ENCODE results near the gene SLC35B1. TPM values are rescaled to one million over a fixed set of nuclear protein-coding genes. Genes with fewer than 3 reads are reported as not detected.
"Not testable (repeated sequence)": the region's sequence is repeated elsewhere in the genome, so short reads cannot be mapped to it uniquely, and the experiment has no call there.

Gene SLC35B1
- total RNA-seq, 1 experiment from 2014 or later, result 104 TPM

GRCh38 chr17:49727380-49727779 is 19.6 kb upstream of the SLC35B1 start:
- Histone ChIP-seq H3K27ac (ENCODE audit: low read depth, low read length, poor library complexity, severe bottlenecking) (no peak overlapping the region), H3K4me1 (ENCODE audit: insufficient read depth, low read length, poor library complexity, severe bottlenecking) (no peaks in the 10 kb centered on the region), H3K27me3 (replicated peaks; ENCODE audit: insufficient read depth, low read depth, low read length, poor library complexity) (no peaks in the 10 kb centered on the region), H3K9me3 (ENCODE audit: low read depth, low read length, poor library complexity, severe bottlenecking) (no peaks in the 10 kb centered on the region), H3K36me3 (ENCODE audit: insufficient read depth, low read length, poor library complexity, severe bottlenecking) (no peaks in the 10 kb centered on the region), H3K4me3 (ENCODE audit: low read depth, low read length, poor library complexity, severe bottlenecking) (no peak overlapping the region)
- intact Hi-C loops (cut with micrococcal nuclease; ENCODE audit: unreplicated experiment), result no loop called here
- DNase-seq (ENCODE audit: low spot score), result no peak
- no peak for TF ChIP-seq CTCF (conservative IDR thresholded peaks at IDR 0.05; ENCODE audit: low read depth, low read length)
- TF ChIP-seq EZH2 (IDR thresholded peaks at IDR 0.05; ENCODE audit: borderline replicate concordance, low read depth, low read length, poor library complexity, severe bottlenecking), result no peak
- BruUV-seq (replicated peaks), result no TSS peak
- ChIA-PET POLR2A (ENCODE audit: low non-redundant PET) (no interaction called here), CTCF (no interaction called here)

- TF ChIP-seq EZH2 (IDR thresholded peaks at IDR 0.05; ENCODE audit: borderline replicate concordance, low read depth, low read length, poor library complexity, severe bottlenecking) (no peak), CTCF (conservative IDR thresholded peaks at IDR 0.05; ENCODE audit: low read depth, low read length) (no peak)
- BruUV-seq (replicated peaks), result no TSS peak
- ChIA-PET POLR2A (ENCODE audit: low non-redundant PET) (no interaction called here), CTCF (no interaction called here)
- no peaks in the 10 kb centered on the region for H3K27me3 ChIP-seq (replicated peaks; ENCODE audit: insufficient read depth, low read depth, low read length, poor library complexity)
- H3K4me3 ChIP-seq (ENCODE audit: low read depth, low read length, poor library complexity, severe bottlenecking), result no peak overlapping the region
- no peaks in the 10 kb centered on the region for H3K4me1 ChIP-seq (ENCODE audit: insufficient read depth, low read length, poor library complexity, severe bottlenecking)
- no peak for DNase-seq (ENCODE audit: low spot score)
- no peak overlapping the region for H3K27ac ChIP-seq (ENCODE audit: low read depth, low read length, poor library complexity, severe bottlenecking)
- intact Hi-C loops (cut with micrococcal nuclease; ENCODE audit: unreplicated experiment), result no loop called here
- no peaks in the 10 kb centered on the region for H3K9me3 ChIP-seq (ENCODE audit: low read depth, low read length, poor library complexity, severe bottlenecking)
- no peaks in the 10 kb centered on the region for H3K36me3 ChIP-seq (ENCODE audit: insufficient read depth, low read length, poor library complexity, severe bottlenecking)
Observed at GRCh38 chr17:49725452-49726130, 17.8 kb upstream of the SLC35B1 start.

- intact Hi-C loops (cut with micrococcal nuclease; ENCODE audit: unreplicated experiment); H3K36me3 ChIP-seq (ENCODE audit: insufficient read depth, low read length, poor library complexity, severe bottlenecking); DNase-seq (ENCODE audit: low spot score); H3K9me3 ChIP-seq (ENCODE audit: low read depth, low read length, poor library complexity, severe bottlenecking); POLR2A ChIA-PET (ENCODE audit: low non-redundant PET); H3K4me3 ChIP-seq (ENCODE audit: low read depth, low read length, poor library complexity, severe bottlenecking); H3K27me3 ChIP-seq (replicated peaks; ENCODE audit: insufficient read depth, low read depth, low read length, poor library complexity); CTCF ChIA-PET; H3K4me1 ChIP-seq (ENCODE audit: insufficient read depth, low read length, poor library complexity, severe bottlenecking); BruUV-seq (replicated peaks); H3K27ac ChIP-seq (ENCODE audit: low read depth, low read length, poor library complexity, severe bottlenecking): not testable (repeated sequence)
Observed at GRCh38 chr17:49724552-49724951, 16.8 kb upstream of the SLC35B1 start.

- intact Hi-C loops (cut with micrococcal nuclease; ENCODE audit: unreplicated experiment), result no loop called here
- POLR2A ChIA-PET (ENCODE audit: low non-redundant PET), result interaction anchor here (0.6 kb wide), 1 partner anchor 147 kb away, joined by 3 read pairs; no protein-coding TSS in a partner anchor
Observed at GRCh38 chr17:49723423-49723822, 15.7 kb upstream of the SLC35B1 start.

More at GRCh38 chr17:49723423-49723822, 15.7 kb upstream of the SLC35B1 start:
- no peak for TF ChIP-seq EZH2 (IDR thresholded peaks at IDR 0.05; ENCODE audit: borderline replicate concordance, low read depth, low read length, poor library complexity, severe bottlenecking)
- CTCF ChIA-PET, result no interaction called here
- H3K4me3 ChIP-seq (ENCODE audit: low read depth, low read length, poor library complexity, severe bottlenecking), result no peak overlapping the region
- H3K27ac ChIP-seq (ENCODE audit: low read depth, low read length, poor library complexity, severe bottlenecking), result no peak overlapping the region
- DNase-seq (ENCODE audit: low spot score), result no peak
- no peaks in the 10 kb centered on the region for H3K9me3 ChIP-seq (ENCODE audit: low read depth, low read length, poor library complexity, severe bottlenecking)
- H3K27me3 ChIP-seq (replicated peaks; ENCODE audit: insufficient read depth, low read depth, low read length, poor library complexity), result no peaks in the 10 kb centered on the region
- no peaks in the 10 kb centered on the region for H3K36me3 ChIP-seq (ENCODE audit: insufficient read depth, low read length, poor library complexity, severe bottlenecking)
- no peaks in the 10 kb centered on the region for H3K4me1 ChIP-seq (ENCODE audit: insufficient read depth, low read length, poor library complexity, severe bottlenecking)
- no TSS peak for BruUV-seq (replicated peaks)
